ENCODE results near the gene RNF213. TPM values are rescaled to one million over a fixed set of nuclear protein-coding genes. Genes with fewer than 3 reads are reported as not detected.

The RNF213 gene
- total and polyA plus RNA-seq, 4 donors, result 67.0 to 198 (median 106) TPM

DNA sequence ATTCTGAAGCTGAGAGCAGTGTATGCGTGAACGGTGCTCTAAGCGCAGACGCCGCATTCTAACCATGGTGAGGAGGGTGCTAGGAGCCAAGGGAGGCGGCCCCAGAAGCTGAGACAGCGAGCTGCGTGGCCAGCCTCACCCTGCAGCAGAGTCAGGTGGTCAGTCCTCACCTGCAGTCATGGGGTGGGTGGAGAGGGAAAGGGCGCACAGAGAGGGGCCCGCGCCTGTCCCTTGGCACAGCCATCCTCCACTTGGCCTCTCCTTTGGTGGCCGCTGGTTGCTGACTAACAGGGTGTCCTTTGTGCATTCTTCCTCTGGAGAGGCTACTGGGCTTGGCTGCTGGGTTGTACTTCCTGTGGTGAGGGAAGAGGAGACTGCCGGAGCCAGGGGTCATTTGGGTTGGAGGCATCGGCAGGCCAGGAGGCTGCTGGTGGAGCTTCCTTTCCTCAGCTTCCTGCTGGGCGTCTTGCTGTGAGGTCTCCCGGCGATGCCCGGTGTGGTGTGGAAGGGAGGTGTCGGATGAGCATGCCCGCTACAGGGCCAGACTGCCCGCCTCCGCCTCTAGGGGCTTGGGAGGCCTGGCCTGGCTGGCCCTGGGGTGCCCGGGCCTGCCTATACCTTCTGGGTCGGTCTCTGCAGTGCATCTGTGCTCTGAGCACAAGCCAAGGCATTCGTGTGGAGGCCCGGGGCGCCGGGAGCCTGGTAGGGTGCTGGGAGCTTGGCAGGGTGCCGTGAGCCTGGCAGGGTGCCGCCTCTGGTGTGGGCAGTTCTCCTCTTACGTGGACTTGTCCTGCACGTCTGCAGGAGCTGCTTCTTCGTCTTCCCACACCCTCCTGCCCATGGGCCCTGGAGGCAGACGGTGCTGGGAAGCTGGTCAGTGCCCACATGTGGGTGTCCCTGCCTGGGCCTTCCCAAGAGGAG, 17.4 kb downstream of the RNF213 start:
- WGBS, 2 donors, result 81 to 83% methylated on average over 32 to 34 of the region's 34 CpGs
- Histone ChIP-seq H3K4me1 (ENCODE audit: control insufficient read depth in 5 of 5, insufficient read depth in 5 of 5, low read length in 5 of 5) (peaks cover 0 to 11% (median 0%) of the 10 kb centered on the region in 5 donors), H3K27me3 (ENCODE audit: control insufficient read depth in 3 of 3, insufficient read depth in 3 of 3, low read length in 2 of 3) (no peaks in the 10 kb centered on the region), H3K27ac (ENCODE audit: low read depth in 1 of 2, low read length in 1 of 2) (peak overlapping the region in 1 of 2 donors; percentile 37), H3K9me3 (ENCODE audit: control insufficient read depth in 4 of 4, insufficient read depth in 3 of 4, low read length in 3 of 4) (no peaks in the 10 kb centered on the region), H3K9ac (ENCODE audit: insufficient read depth in 1 of 2, low read length in 2 of 2) (no peak overlapping the region), H3K4me3 (no peak overlapping the region), H3K36me3 (ENCODE audit: control insufficient read depth in 4 of 4, insufficient read depth in 4 of 4, low read length in 4 of 4) (peaks cover 0 to 45% (median 5%) of the 10 kb centered on the region in 4 donors)
- TF ChIP-seq, protein P1, sequence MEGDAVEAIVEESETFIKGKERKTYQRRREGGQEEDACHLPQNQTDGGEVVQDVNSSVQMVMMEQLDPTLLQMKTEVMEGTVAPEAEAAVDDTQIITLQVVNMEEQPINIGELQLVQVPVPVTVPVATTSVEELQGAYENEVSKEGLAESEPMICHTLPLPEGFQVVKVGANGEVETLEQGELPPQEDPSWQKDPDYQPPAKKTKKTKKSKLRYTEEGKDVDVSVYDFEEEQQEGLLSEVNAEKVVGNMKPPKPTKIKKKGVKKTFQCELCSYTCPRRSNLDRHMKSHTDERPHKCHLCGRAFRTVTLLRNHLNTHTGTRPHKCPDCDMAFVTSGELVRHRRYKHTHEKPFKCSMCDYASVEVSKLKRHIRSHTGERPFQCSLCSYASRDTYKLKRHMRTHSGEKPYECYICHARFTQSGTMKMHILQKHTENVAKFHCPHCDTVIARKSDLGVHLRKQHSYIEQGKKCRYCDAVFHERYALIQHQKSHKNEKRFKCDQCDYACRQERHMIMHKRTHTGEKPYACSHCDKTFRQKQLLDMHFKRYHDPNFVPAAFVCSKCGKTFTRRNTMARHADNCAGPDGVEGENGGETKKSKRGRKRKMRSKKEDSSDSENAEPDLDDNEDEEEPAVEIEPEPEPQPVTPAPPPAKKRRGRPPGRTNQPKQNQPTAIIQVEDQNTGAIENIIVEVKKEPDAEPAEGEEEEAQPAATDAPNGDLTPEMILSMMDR (IDR thresholded peaks at IDR 0.05; ENCODE audit: control extremely low read depth, extremely low read depth), result no peak
- ATAC-seq (ENCODE audit: insufficient read depth, low FRiP score) (peak; percentile 8), DNase-seq (no peak)

DNA sequence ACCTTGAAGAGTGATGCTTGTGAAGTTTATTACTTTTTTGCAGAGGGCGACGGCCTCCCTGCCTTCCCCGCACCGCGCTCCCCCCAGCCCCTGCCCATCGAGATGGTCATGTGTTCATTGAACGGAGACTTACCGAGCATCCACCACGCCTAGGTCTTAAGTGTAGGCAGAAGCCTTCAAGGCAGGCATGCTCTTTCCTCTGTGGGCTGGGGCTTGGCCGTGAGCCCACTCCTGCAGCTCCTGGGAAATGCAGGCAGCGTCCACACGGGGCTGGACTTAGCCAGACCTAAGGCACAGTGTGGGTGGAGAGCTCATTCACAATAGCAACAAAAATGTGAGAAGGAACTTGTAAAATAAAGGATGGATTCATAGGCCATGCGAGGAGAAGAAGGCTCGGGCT, 19.2 kb downstream of the RNF213 start:
- Histone ChIP-seq H3K27me3 (ENCODE audit: control insufficient read depth in 3 of 3, insufficient read depth in 3 of 3, low read length in 2 of 3) (no peaks in the 10 kb centered on the region), H3K36me3 (ENCODE audit: control insufficient read depth in 4 of 4, insufficient read depth in 4 of 4, low read length in 4 of 4) (peaks cover 0 to 44% (median 5%) of the 10 kb centered on the region in 4 donors), H3K4me3 (no peak overlapping the region), H3K9me3 (ENCODE audit: control insufficient read depth in 4 of 4, insufficient read depth in 3 of 4, low read length in 3 of 4) (no peaks in the 10 kb centered on the region), H3K9ac (ENCODE audit: insufficient read depth in 1 of 2, low read length in 2 of 2) (no peak overlapping the region), H3K4me1 (ENCODE audit: control insufficient read depth in 5 of 5, insufficient read depth in 5 of 5, low read length in 5 of 5) (peaks cover 0 to 7% (median 0%) of the 10 kb centered on the region in 5 donors), H3K27ac (ENCODE audit: low read depth in 1 of 2, low read length in 1 of 2) (peak overlapping the region in 1 of 2 donors; percentile 26)
- ATAC-seq (ENCODE audit: insufficient read depth, low FRiP score) (no peak), DNase-seq (peak; percentile 59 to 91 (median 62))
- TF ChIP-seq, protein P1 (IDR thresholded peaks at IDR 0.05; ENCODE audit: control extremely low read depth, extremely low read depth), result no peak
- WGBS, 2 donors, result 48 to 61% methylated on average over 14 of the region's 14 CpGs

DNA sequence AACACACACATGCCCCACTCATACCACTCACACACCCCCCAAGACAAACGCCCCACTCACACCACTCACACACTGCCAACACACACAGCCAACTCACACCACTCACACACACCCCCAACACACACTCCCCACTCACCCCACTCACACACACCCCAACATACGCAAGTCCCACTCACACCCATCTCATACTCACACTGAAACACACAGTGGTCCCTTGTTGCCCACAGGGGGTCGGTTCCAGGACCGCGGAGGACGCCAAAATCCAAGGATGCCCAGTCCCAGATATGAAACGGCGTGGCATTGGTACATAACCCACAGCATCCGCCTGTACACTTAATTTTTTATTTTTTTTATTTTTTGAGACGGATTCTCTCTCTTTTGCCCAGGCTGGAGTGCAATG, 20.9 kb downstream of the RNF213 start:
- TF ChIP-seq, protein P1 (IDR thresholded peaks at IDR 0.05; ENCODE audit: control extremely low read depth, extremely low read depth), result no peak
- Histone ChIP-seq H3K4me1 (ENCODE audit: control insufficient read depth in 5 of 5, insufficient read depth in 5 of 5, low read length in 5 of 5) (peaks cover 0 to 7% (median 0%) of the 10 kb centered on the region in 5 donors), H3K36me3 (ENCODE audit: control insufficient read depth in 4 of 4, insufficient read depth in 4 of 4, low read length in 4 of 4) (peaks cover 0 to 40% (median 5%) of the 10 kb centered on the region in 4 donors), H3K9me3 (ENCODE audit: control insufficient read depth in 4 of 4, insufficient read depth in 3 of 4, low read length in 3 of 4) (no peaks in the 10 kb centered on the region), H3K4me3 (no peak overlapping the region), H3K27me3 (ENCODE audit: control insufficient read depth in 3 of 3, insufficient read depth in 3 of 3, low read length in 2 of 3) (no peaks in the 10 kb centered on the region), H3K27ac (ENCODE audit: low read depth in 1 of 2, low read length in 1 of 2) (no peak overlapping the region), H3K9ac (ENCODE audit: insufficient read depth in 1 of 2, low read length in 2 of 2) (no peak overlapping the region)
- WGBS, 2 donors, result 95 to 98% methylated on average over 10 of the region's 10 CpGs
- ATAC-seq (ENCODE audit: insufficient read depth, low FRiP score) (no peak), DNase-seq (no peak)

Data from lung (tissue), 12 donors.